Panc1 (cell line): Measurements from ENCODE around the gene DHX34. TPM values are rescaled to one million over a fixed set of nuclear protein-coding genes. Genes with fewer than 3 reads are reported as not detected.

Source experiments
- ATAC-seq: fragments of 200-7000 bp; cut with Tn5 transposase; 2 replicates; pipeline ENCODE4 v1.9.1; 2020; ENCODE audit warnings: mild to moderate bottlenecking, moderate library complexity
- BruUV-seq: library from RNA; stranded (reverse); fragments of 400-500 nt; replicated peaks from 2 replicates; lab custom pipeline; 2021; lab: Mats Ljungman, UMichigan
- CTCF ChIA-PET: fragments of 300-600 bp; sonication (Branson Sonifier 250); formaldehyde crosslinking; loops from one replicate; lab custom pipeline; 2022; ENCODE audit warnings: antibody characterized with exemption; lab: Charles Lee
- POLR2A ChIA-PET: fragments of 300-600 bp; sonication (Branson Sonifier 250); formaldehyde crosslinking; loops from one replicate; lab custom pipeline; 2022; ENCODE audit warnings: antibody characterized with exemption; lab: Charles Lee
- DNase-seq: peaks from one replicate; pipeline ENCODE4 v3.0.0-alpha.2; 2010; ENCODE audit warnings: low read depth, low spot score
- H3K27ac ChIP-seq: 2 replicates; pipeline ENCODE4 v1.5.1; 2011; ENCODE audit warnings: mild to moderate bottlenecking, low read length, inconsistent platforms
- H3K27me3 ChIP-seq: fragments of 200-500 bp; sonication (Bioruptor generic); 2 replicates; pipeline ENCODE4 v1.6.0; 2014; ENCODE audit warnings: low read length, inconsistent platforms; ENCODE audit not compliant: control insufficient read depth, insufficient read depth
- H3K36me3 ChIP-seq: fragments of 200-500 bp; sonication (Bioruptor generic); 2 replicates; pipeline ENCODE4 v1.5.1; 2014; ENCODE audit warnings: inconsistent platforms, mild to moderate bottlenecking, low read length, moderate library complexity; ENCODE audit not compliant: control insufficient read depth, insufficient read depth
- H3K4me1 ChIP-seq: 2 replicates; pipeline ENCODE4 v1.5.1; 2011; ENCODE audit warnings: inconsistent platforms, mild to moderate bottlenecking, low read length, moderate library complexity; ENCODE audit not compliant: control insufficient read depth, insufficient read depth
- H3K4me3 ChIP-seq, 2 experiments: 2 replicates each; pipeline ENCODE4 v1.5.1; 2011 to 2012; ENCODE audit warnings: low read depth in 2 of 2, low read length in 2 of 2, mild to moderate bottlenecking in 2 of 2, inconsistent platforms in 1 of 2, moderate library complexity in 1 of 2
- H3K9me3 ChIP-seq: fragments of 200-500 bp; sonication (Bioruptor generic); 2 replicates; pipeline ENCODE4 v1.5.1; 2014; ENCODE audit warnings: low read depth, mild to moderate bottlenecking, inconsistent platforms, low read length, moderate library complexity; ENCODE audit not compliant: control insufficient read depth, insufficient read depth
- POLR2AphosphoS5 ChIP-seq: IDR thresholded peaks from 2 replicates; pipeline ENCODE4 v1.6.1; 2012; ENCODE audit warnings: mild to moderate bottlenecking, low read depth, low read length, moderate library complexity
- REST ChIP-seq, 2 experiments: IDR thresholded peaks; 2 replicates each; pipeline ENCODE4 v1.6.1; 2011 to 2012; ENCODE audit warnings: low read depth in 2 of 2, control low read depth in 1 of 2, low read length in 1 of 2, mild to moderate bottlenecking in 1 of 2, moderate library complexity in 1 of 2; ENCODE audit not compliant: insufficient read depth in 1 of 2
- SIN3A ChIP-seq: IDR thresholded peaks from 2 replicates; pipeline ENCODE4 v1.6.1; 2012; ENCODE audit warnings: low read depth, mild to moderate bottlenecking, low read length, moderate library complexity, borderline replicate concordance; ENCODE audit not compliant: insufficient read depth
- TCF7L2 ChIP-seq: IDR thresholded peaks from 2 replicates; pipeline ENCODE4 v1.6.1; 2011; ENCODE audit warnings: mild to moderate bottlenecking, low read depth, low read length, inconsistent platforms
- in situ Hi-C: cut with HindIII; loops from 2 replicates; pipeline ENCODE4 v1.10.0; 2016; ENCODE audit warnings: low sequenced_read_pairs, low pct_unique_long_range_greater_than_20kb
- intact Hi-C: fragments of 100-400 bp; cut with micrococcal nuclease; formaldehyde crosslinking; loops from one replicate; pipeline ENCODE4 v1.10.0; 2022; ENCODE audit not compliant: unreplicated experiment
- total RNA-seq: library from RNA; stranded (reverse); gene quantifications from one replicate; pipeline ENCODE4 v1.2.1, GENCODE V29; 2021; ENCODE audit not compliant: unreplicated experiment
- TF ChIP-seq, protein P1 (sequence below): fragments of 450-650 bp; IDR thresholded peaks from 2 replicates; pipeline ENCODE4 v1.5.1; 2017; ENCODE audit warnings: mild to moderate bottlenecking

Gene DHX34
- total RNA-seq, 1 experiment from 2014 or later: 29.2 TPM

GRCh38 chr19:47305309-47305751 is 43.8 kb upstream of the DHX34 start:
- no peak overlapping the region for H3K4me3 ChIP-seq
- TSS peak; percentile 56 for BruUV-seq

DNA sequence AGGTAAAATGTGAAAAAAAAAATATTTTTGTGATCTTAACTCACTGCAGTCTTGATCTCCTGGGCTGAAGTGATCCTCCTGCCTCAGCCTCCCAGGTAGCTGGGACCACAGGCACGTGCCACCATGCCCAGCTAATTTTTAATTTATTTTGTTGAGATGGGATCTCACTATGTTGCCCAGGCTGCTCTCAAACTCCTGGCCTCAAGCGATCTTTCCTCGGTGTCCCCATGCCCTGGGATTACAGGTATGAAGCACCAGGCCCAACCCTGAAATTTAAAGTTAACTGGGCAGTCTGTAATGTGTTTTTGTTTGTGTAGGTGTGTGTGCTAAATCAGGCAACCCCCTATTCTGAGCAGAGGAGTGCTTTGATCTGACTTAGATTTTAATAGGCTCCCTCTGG is 42.8 kb upstream of the DHX34 start:
- ChIA-PET POLR2A (no interaction called here), CTCF (interaction anchor here (1.1 kb wide), 1 partner anchor 12 kb away, joined by 3 read pairs; no protein-coding TSS in a partner anchor)
- ATAC-seq: no peak
- Histone ChIP-seq H3K36me3 (no peaks in the 10 kb centered on the region), H3K4me1 (0 out of 2 replicates have a peak, but pooled peaks cover 2% of the 10 kb centered on the region), H3K4me3 (no peak overlapping the region), H3K9me3 (no peaks in the 10 kb centered on the region), H3K27me3 (no peaks in the 10 kb centered on the region), H3K27ac (no peak overlapping the region)
- intact Hi-C loops (no loop called here), in situ Hi-C loops (no loop called here)
- DNase-seq: no peak
- no peak for TF ChIP-seq TCF7L2
- TF ChIP-seq POLR2AphosphoS5: no peak
- TF ChIP-seq SIN3A: no peak
- TF ChIP-seq, protein P1, sequence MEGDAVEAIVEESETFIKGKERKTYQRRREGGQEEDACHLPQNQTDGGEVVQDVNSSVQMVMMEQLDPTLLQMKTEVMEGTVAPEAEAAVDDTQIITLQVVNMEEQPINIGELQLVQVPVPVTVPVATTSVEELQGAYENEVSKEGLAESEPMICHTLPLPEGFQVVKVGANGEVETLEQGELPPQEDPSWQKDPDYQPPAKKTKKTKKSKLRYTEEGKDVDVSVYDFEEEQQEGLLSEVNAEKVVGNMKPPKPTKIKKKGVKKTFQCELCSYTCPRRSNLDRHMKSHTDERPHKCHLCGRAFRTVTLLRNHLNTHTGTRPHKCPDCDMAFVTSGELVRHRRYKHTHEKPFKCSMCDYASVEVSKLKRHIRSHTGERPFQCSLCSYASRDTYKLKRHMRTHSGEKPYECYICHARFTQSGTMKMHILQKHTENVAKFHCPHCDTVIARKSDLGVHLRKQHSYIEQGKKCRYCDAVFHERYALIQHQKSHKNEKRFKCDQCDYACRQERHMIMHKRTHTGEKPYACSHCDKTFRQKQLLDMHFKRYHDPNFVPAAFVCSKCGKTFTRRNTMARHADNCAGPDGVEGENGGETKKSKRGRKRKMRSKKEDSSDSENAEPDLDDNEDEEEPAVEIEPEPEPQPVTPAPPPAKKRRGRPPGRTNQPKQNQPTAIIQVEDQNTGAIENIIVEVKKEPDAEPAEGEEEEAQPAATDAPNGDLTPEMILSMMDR: no peak
- TF ChIP-seq REST (IDR thresholded peaks at IDR 0.05; ENCODE audit: insufficient read depth in 1 of 2, low read depth in 2 of 2, low read length in 1 of 2): no peak
- no TSS peak for BruUV-seq

More at GRCh38 chr19:47305309-47305751, 43.8 kb upstream of the DHX34 start:
- no peak for TF ChIP-seq SIN3A
- TF ChIP-seq, protein P1: peak; percentile 96
- CTCF ChIA-PET: interaction anchor here (1.1 kb wide), 1 partner anchor 11 kb away, joined by 3 read pairs; no protein-coding TSS in a partner anchor
- ATAC-seq: peak; percentile 63; the same call in 1 of the 2 replicates
- no peak overlapping the region for H3K27ac ChIP-seq
- intact Hi-C loops: no loop called here
- H3K4me1 ChIP-seq: 0 out of 2 replicates have a peak, but pooled peaks cover 2% of the 10 kb centered on the region
- H3K27me3 ChIP-seq: no peaks in the 10 kb centered on the region
- H3K9me3 ChIP-seq: no peaks in the 10 kb centered on the region
- H3K36me3 ChIP-seq: no peaks in the 10 kb centered on the region
- in situ Hi-C loops: no loop called here
- POLR2A ChIA-PET: no interaction called here
- no peak for DNase-seq
